Body of pancreas (tissue), 4 donors: ENCODE results near the gene RASGEF1C. TPM values are rescaled to one million over a fixed set of nuclear protein-coding genes. Genes with fewer than 3 reads are reported as not detected.

Experiments used
- ATAC-seq: fragments of 150-250 bp; one replicate; pipeline ENCODE4 v1.9.1; 2016
- DNase-seq, 4 donors: peaks; one replicate each; pipeline ENCODE4 v3.0.0-alpha.2; 2019
- H3K27ac ChIP-seq, 4 donors: fragments of 200-600 bp; sonication (generic); 1 replicate in 3 of 4; 2 replicates in 1 of 4; pipeline versions ENCODE4 v1.5.1 to v1.6.1; 2016 to 2019; ENCODE audit warnings: mild to moderate bottlenecking in 1 of 4, mixed read lengths in 1 of 4, moderate library complexity in 1 of 4
- H3K27me3 ChIP-seq, 2 donors: fragments of 200-600 bp; sonication (generic); one replicate each; pipeline ENCODE4 v1.6.0; 2016; ENCODE audit warnings: mild to moderate bottlenecking in 1 of 2
- H3K36me3 ChIP-seq, 2 donors: fragments of 200-600 bp; sonication (generic); replicated peaks in 1 of 2; 2 replicates each; pipeline ENCODE4 v1.5.1; 2016; ENCODE audit warnings: low read depth in 2 of 2; ENCODE audit not compliant: insufficient read depth in 1 of 2
- H3K4me1 ChIP-seq: fragments of 200-600 bp; sonication (generic); one replicate; pipeline ENCODE4 v1.6.0; 2016
- H3K4me3 ChIP-seq, 2 donors: fragments of 200-600 bp; sonication (generic); 1 replicate in 1 of 2; 2 replicates in 1 of 2; pipeline ENCODE4 v1.5.1; 2016 to 2019
- H3K9me3 ChIP-seq, 3 donors: fragments of 200-600 bp; sonication (generic); 1 replicate in 2 of 3; 2 replicates in 1 of 3; pipeline ENCODE4 v1.5.1; 2016
- POLR2A ChIP-seq, 3 donors: fragments of 450-650 bp; IDR thresholded peaks; one replicate each; pipeline ENCODE4 v1.6.1; 2016; ENCODE audit warnings: antibody characterized with exemption in 3 of 3, mild to moderate bottlenecking in 2 of 3
- WGBS, 2 donors: methylation state at CpG; one replicate each; pipeline ENCODE4 v1.1.5; 2017; 5-methylcytosine and 5-hydroxymethylcytosine counted together
- intact Hi-C: fragments of 100-400 bp; cut with DNase I; formaldehyde crosslinking; loops from one replicate; pipeline ENCODE4 v1.15.1; 2023
- total RNA-seq, 2 donors: library from RNA; depleted of rRNA; stranded (reverse); fragments of >200 nt; gene quantifications; one replicate each; pipeline ENCODE4 v1.1.0, GENCODE V29; 2016
- TF ChIP-seq, protein P1 (sequence below), 7 experiments: fragments of 450-650 bp in 4 of 7; fragments of 200-600 bp in 3 of 7; sonication (generic) in 3 of 7; IDR thresholded peaks; one replicate each; pipeline ENCODE4 v1.5.1; 2016 to 2019; ENCODE audit warnings: antibody characterized with exemption in 7 of 7

The RASGEF1C gene
- total RNA-seq, 2 donors from 2014 or later, result not detected

DNA sequence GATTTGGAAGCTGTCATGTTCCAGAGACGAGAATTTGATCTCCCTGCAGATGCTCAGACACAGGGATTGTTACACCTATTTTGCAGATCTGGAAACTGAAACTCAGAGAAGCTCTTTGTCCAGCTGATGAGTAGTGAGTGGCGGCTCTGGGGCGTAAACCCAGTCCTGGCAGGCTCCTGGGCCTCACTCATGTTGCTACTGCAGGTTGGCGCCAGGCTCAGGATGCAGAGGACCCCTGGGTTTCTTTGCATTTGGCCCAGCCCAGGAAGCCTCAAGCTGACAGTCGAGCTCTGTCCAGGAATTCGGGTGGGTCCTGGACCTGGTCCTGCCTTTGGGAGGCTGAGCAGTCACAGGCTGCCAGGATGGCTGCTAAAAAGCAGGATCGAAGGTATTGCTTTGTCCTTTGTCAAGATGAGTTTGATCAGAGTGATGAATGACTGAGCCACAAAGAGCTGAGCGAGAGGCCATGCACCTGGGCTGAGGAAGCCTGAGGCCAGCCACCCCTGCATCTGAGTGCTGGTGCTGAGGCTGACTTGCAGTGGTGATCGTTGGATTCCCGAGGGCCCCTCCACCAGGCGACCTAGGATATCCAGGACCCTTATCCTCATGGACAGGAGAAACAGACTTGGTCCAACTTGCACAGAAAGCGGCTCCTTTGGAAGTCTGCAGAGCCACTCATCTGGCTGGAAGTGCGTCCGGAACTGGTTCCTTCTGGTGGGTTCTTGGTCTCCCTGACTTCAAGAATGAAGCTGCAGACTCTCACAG is 129.1 kb downstream of the RASGEF1C start:
- Histone ChIP-seq H3K27ac (no peak overlapping the region), H3K27me3 (no peaks in the 10 kb centered on the region), H3K9me3 (no peaks in the 10 kb centered on the region), H3K36me3 (no peaks in the 10 kb centered on the region), H3K4me1 (peaks cover 7% of the 10 kb centered on the region), H3K4me3 (no peak overlapping the region)
- no peak for TF ChIP-seq POLR2A (IDR thresholded peaks at IDR 0.05)
- TF ChIP-seq, protein P1, sequence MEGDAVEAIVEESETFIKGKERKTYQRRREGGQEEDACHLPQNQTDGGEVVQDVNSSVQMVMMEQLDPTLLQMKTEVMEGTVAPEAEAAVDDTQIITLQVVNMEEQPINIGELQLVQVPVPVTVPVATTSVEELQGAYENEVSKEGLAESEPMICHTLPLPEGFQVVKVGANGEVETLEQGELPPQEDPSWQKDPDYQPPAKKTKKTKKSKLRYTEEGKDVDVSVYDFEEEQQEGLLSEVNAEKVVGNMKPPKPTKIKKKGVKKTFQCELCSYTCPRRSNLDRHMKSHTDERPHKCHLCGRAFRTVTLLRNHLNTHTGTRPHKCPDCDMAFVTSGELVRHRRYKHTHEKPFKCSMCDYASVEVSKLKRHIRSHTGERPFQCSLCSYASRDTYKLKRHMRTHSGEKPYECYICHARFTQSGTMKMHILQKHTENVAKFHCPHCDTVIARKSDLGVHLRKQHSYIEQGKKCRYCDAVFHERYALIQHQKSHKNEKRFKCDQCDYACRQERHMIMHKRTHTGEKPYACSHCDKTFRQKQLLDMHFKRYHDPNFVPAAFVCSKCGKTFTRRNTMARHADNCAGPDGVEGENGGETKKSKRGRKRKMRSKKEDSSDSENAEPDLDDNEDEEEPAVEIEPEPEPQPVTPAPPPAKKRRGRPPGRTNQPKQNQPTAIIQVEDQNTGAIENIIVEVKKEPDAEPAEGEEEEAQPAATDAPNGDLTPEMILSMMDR (IDR thresholded peaks at IDR 0.05), result no peak
- no peak for DNase-seq
- no peak for ATAC-seq
- 63 to 82% methylated on average over 3 to 14 of the region's 14 CpGs for WGBS, 2 donors
- intact Hi-C loops, result no loop called here

DNA sequence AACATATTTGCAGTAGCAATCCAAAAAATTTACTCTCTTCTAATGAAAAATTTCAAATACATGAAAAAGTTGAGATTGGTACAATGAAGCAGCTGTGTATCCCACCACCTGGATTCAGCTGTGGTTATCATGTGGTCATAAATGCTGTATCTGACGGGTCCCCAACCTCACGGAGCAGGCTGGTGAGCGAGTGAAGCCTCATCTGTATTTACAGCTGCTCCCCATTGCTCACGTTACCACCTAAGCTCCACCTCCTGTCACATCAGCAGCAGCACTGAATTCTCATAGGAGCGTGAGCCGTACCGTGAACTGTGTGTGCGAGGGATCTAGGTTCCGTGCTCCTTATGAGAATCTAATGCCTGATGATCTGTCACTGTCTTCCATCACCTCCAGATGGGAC is 130.7 kb downstream of the RASGEF1C start:
- no peaks in the 10 kb centered on the region for H3K4me1 ChIP-seq
- H3K36me3 ChIP-seq, result no peaks in the 10 kb centered on the region
- H3K4me3 ChIP-seq, result no peak overlapping the region
- DNase-seq (no peak), ATAC-seq (no peak)
- TF ChIP-seq POLR2A (IDR thresholded peaks at IDR 0.05), result no peak
- TF ChIP-seq, protein P1 (IDR thresholded peaks at IDR 0.05), result no peak
- H3K27me3 ChIP-seq, result no peaks in the 10 kb centered on the region
- no peaks in the 10 kb centered on the region for H3K9me3 ChIP-seq
- H3K27ac ChIP-seq, result no peak overlapping the region
- intact Hi-C loops, result no loop called here
- 74 to 77% methylated on average over 9 of the region's 9 CpGs for WGBS, 2 donors

DNA sequence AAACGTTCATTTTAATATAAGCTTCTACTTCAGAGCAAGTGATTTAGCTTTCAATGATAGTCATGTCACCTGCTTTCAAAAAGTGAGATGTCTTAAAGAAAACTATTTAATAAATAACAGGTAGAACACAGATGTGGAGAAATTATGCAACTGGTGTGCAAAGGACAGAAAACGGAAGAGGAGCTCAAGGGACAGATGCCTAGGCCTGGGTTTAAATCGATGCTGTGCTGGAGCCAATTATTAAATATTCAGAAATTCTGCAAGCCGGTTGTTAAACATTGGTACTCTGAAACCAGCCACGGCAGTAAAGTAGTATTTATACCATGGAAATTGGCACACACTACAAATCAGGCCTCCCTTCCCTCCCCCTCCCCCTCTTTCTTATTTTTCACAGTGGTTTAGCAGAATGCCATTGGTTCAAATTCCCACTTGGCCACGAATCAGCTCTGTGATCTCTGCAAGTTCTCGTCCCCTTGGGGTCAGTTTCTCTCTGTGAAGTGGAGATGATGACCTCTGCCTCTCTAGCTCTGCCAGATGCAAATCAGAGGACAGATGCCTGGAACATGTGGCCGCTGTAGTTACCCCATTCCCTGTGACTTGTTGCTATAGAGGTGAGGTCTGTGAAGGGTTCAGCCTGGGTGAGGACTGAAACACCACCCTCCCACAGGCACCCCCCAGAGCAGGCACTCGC is 131.3 kb downstream of the RASGEF1C start:
- Histone ChIP-seq H3K4me1 (no peaks in the 10 kb centered on the region), H3K4me3 (no peak overlapping the region), H3K36me3 (no peaks in the 10 kb centered on the region), H3K27ac (no peak overlapping the region), H3K27me3 (no peaks in the 10 kb centered on the region), H3K9me3 (no peaks in the 10 kb centered on the region)
- ATAC-seq, result no peak
- WGBS, 2 donors, result 76 to 77% methylated on average over 8 to 9 of the region's 9 CpGs
- DNase-seq, result no peak
- TF ChIP-seq, protein P1 (IDR thresholded peaks at IDR 0.05), result no peak
- no peak for TF ChIP-seq POLR2A (IDR thresholded peaks at IDR 0.05)
- intact Hi-C loops, result no loop called here

DNA sequence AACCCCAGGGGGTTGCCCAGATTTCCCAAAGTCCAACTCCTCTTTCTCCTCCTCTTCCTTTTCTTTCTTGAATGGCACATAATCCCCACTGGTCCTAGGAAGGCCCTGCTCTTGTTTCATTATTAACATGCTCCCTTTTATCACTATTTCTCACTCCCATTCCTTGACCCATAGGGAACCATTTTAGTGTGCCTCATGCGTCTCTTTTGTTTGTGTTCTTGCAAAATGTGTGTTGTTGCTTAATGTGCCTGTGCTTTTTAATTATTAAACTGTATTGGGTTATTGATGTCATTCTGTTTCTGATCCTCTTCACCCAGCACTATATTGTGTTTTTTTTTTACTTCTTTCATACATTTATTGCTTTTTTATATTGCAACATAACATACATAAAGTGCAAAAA is 133.3 kb downstream of the RASGEF1C start:
- H3K9me3 ChIP-seq, result no peaks in the 10 kb centered on the region
- no peaks in the 10 kb centered on the region for H3K36me3 ChIP-seq
- no peaks in the 10 kb centered on the region for H3K27me3 ChIP-seq
- H3K27ac ChIP-seq, result no peak overlapping the region
- H3K4me3 ChIP-seq, result no peak overlapping the region
- 46 to 55% methylated on average over 1 of the region's 1 CpG for WGBS, 2 donors
- ATAC-seq (no peak), DNase-seq (no peak)
- TF ChIP-seq POLR2A (IDR thresholded peaks at IDR 0.05), result no peak
- TF ChIP-seq, protein P1 (IDR thresholded peaks at IDR 0.05), result no peak
- H3K4me1 ChIP-seq, result peaks cover 6% of the 10 kb centered on the region
- intact Hi-C loops, result no loop called here
